NCI-H128 (cell line): ENCODE data around the gene PRSS58.

Source experiments
- DNase-seq: peaks from one replicate; lab custom pipeline; 2025; ENCODE audit not compliant: unreplicated experiment; lab: John Stamatoyannopoulos, UW

The PRSS58 gene

GRCh38 chr7:142228537-142229104 lies 29.2 kb downstream of the PRSS58 start:
- no peak for DNase-seq
